Caco-2 (cell line): ENCODE data around the gene CPB2. TPM values are rescaled to one million over a fixed set of nuclear protein-coding genes. Genes with fewer than 3 reads are reported as not detected.

Experiments
- BruUV-seq: library from RNA; stranded (reverse); fragments of 400-500 nt; replicated peaks from 2 replicates; lab custom pipeline; 2021; lab: Mats Ljungman, UMichigan
- CTCF ChIA-PET: fragments of 300-600 bp; sonication (Branson Sonifier 250); formaldehyde crosslinking; loops from one replicate; lab custom pipeline; 2022; ENCODE audit warnings: antibody characterized with exemption; lab: Charles Lee
- POLR2A ChIA-PET: fragments of 300-600 bp; sonication (Branson Sonifier 250); formaldehyde crosslinking; loops from one replicate; lab custom pipeline; 2022; ENCODE audit warnings: antibody characterized with exemption; lab: Charles Lee
- DNase-seq, 2 experiments: peaks; one replicate each; pipeline versions ENCODE4 v3.0.0 to v3.0.0-alpha.2; 2020 to 2022
- H3K27me3 ChIP-seq: replicated peaks from 2 replicates; pipeline ENCODE4 v1.6.0; 2011; ENCODE audit warnings: low read length; ENCODE audit not compliant: control insufficient read depth, insufficient read depth
- H3K36me3 ChIP-seq: 2 replicates; pipeline ENCODE4 v1.5.1; 2011; ENCODE audit warnings: low read length; ENCODE audit not compliant: control insufficient read depth, insufficient read depth
- H3K4me1 ChIP-seq: fragments of 250-450 bp; sonication (Bioruptor Pico); 2 replicates; pipeline ENCODE4 v1.5.1; 2020; ENCODE audit warnings: mild to moderate bottlenecking
- H3K4me3 ChIP-seq: 2 replicates; pipeline ENCODE4 v1.5.1; 2011; ENCODE audit warnings: low read depth, mild to moderate bottlenecking, control low read depth, low read length
- H3K9me3 ChIP-seq: fragments of 250-450 bp; sonication (Bioruptor Pico); 2 replicates; pipeline ENCODE4 v1.5.1; 2020; ENCODE audit warnings: mild to moderate bottlenecking, moderate library complexity
- H3K27ac Mint-ChIP-seq: one replicate; pipeline ENCODE4 v1.8.0; 2022; ENCODE audit warnings: mixed read lengths; ENCODE audit not compliant: unreplicated experiment
- H3K27me3 Mint-ChIP-seq: one replicate; pipeline ENCODE4 v1.8.0; 2022; ENCODE audit warnings: mixed read lengths; ENCODE audit not compliant: insufficient read depth, unreplicated experiment
- H3K36me3 Mint-ChIP-seq: one replicate; pipeline ENCODE4 v1.8.0; 2022; ENCODE audit warnings: mild to moderate bottlenecking, mixed read lengths; ENCODE audit not compliant: insufficient read depth, unreplicated experiment
- H3K4me1 Mint-ChIP-seq: one replicate; pipeline ENCODE4 v1.8.0; 2022; ENCODE audit warnings: low read depth, mixed read lengths; ENCODE audit not compliant: unreplicated experiment
- H3K4me3 Mint-ChIP-seq: one replicate; pipeline ENCODE4 v1.8.0; 2022; ENCODE audit warnings: mild to moderate bottlenecking, moderate library complexity, mixed read lengths; ENCODE audit not compliant: unreplicated experiment
- H3K9me3 Mint-ChIP-seq: one replicate; pipeline ENCODE4 v1.8.0; 2022; ENCODE audit warnings: mixed read lengths; ENCODE audit not compliant: unreplicated experiment
- intact Hi-C: fragments of 100-400 bp; cut with micrococcal nuclease; formaldehyde crosslinking; loops from one replicate; pipeline ENCODE4 v1.10.0; 2022; ENCODE audit not compliant: unreplicated experiment
- total RNA-seq: library from RNA; stranded (reverse); gene quantifications from 2 replicates; pipeline ENCODE4 v1.2.3, GENCODE V29; 2022
- TF ChIP-seq, protein P1 (sequence below), 2 experiments: fragments of 200-600 bp in 1 of 2; IDR thresholded peaks; 1 replicate in 1 of 2; 2 replicates in 1 of 2; pipeline versions ENCODE4 v1.5.1 to v1.8.0; 2011 to 2022; ENCODE audit warnings: antibody characterized with exemption in 1 of 2, control low read depth in 1 of 2, inconsistent platforms in 1 of 2, low read depth in 1 of 2, low read length in 1 of 2, mild to moderate bottlenecking in 1 of 2, moderate library complexity in 1 of 2; ENCODE audit not compliant: insufficient read depth in 1 of 2, severe bottlenecking in 1 of 2, unreplicated experiment in 1 of 2

CPB2 gene
- total RNA-seq, 1 experiment from 2014 or later = 0.18 TPM

DNA sequence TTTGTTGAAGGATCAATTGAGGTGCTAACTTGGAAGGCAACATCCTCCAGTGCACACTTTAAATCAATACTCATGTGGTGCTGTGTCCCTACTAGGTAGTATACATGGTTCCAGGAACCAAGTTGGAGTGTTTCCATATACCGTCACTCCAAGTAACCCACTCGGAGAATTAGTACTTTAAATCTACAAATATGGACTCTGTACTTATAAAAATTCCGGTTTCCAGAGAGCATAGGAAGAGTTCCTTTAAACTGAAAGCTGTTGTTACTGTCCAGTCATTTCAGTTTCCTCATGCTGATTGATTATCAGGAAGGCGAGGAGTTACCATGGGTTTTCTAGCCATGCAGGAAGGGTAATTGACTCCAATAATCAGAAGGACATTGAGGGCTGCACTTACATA lies 7.2 kb downstream of the CPB2 start:
- Mint-ChIP-seq H3K9me3 (no peaks in the 10 kb centered on the region), H3K4me3 (no peak overlapping the region), H3K27ac (no peak overlapping the region), H3K4me1 (peaks cover 6% of the 10 kb centered on the region), H3K27me3 (peaks cover 6% of the 10 kb centered on the region), H3K36me3 (no peaks in the 10 kb centered on the region)
- Histone ChIP-seq H3K27me3 (no peaks in the 10 kb centered on the region), H3K36me3 (no peaks in the 10 kb centered on the region), H3K9me3 (no peaks in the 10 kb centered on the region), H3K4me1 (no peaks in the 10 kb centered on the region), H3K4me3 (no peak overlapping the region)
- intact Hi-C loops = no loop called here
- ChIA-PET CTCF (no interaction called here), POLR2A (no interaction called here)
- DNase-seq = no peak
- no TSS peak for BruUV-seq
- TF ChIP-seq, protein P1, sequence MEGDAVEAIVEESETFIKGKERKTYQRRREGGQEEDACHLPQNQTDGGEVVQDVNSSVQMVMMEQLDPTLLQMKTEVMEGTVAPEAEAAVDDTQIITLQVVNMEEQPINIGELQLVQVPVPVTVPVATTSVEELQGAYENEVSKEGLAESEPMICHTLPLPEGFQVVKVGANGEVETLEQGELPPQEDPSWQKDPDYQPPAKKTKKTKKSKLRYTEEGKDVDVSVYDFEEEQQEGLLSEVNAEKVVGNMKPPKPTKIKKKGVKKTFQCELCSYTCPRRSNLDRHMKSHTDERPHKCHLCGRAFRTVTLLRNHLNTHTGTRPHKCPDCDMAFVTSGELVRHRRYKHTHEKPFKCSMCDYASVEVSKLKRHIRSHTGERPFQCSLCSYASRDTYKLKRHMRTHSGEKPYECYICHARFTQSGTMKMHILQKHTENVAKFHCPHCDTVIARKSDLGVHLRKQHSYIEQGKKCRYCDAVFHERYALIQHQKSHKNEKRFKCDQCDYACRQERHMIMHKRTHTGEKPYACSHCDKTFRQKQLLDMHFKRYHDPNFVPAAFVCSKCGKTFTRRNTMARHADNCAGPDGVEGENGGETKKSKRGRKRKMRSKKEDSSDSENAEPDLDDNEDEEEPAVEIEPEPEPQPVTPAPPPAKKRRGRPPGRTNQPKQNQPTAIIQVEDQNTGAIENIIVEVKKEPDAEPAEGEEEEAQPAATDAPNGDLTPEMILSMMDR (IDR thresholded peaks at IDR 0.05; ENCODE audit: insufficient read depth in 1 of 2, low read depth in 1 of 2, low read length in 1 of 2, severe bottlenecking in 1 of 2, unreplicated experiment in 1 of 2) = no peak

GRCh38 chr13:46097015-46097414 lies 7.8 kb downstream of the CPB2 start:
- Histone ChIP-seq H3K36me3 (no peaks in the 10 kb centered on the region), H3K4me1 (no peaks in the 10 kb centered on the region), H3K9me3 (no peaks in the 10 kb centered on the region), H3K27me3 (no peaks in the 10 kb centered on the region), H3K4me3 (no peak overlapping the region)
- POLR2A ChIA-PET = no interaction called here
- Mint-ChIP-seq H3K4me3 (no peak overlapping the region), H3K36me3 (no peaks in the 10 kb centered on the region), H3K9me3 (no peaks in the 10 kb centered on the region), H3K4me1 (peaks cover 6% of the 10 kb centered on the region), H3K27ac (no peak overlapping the region), H3K27me3 (peaks cover 10% of the 10 kb centered on the region)
- TF ChIP-seq, protein P1 (IDR thresholded peaks at IDR 0.05; ENCODE audit: insufficient read depth in 1 of 2, low read depth in 1 of 2, low read length in 1 of 2, severe bottlenecking in 1 of 2, unreplicated experiment in 1 of 2) = no peak
- DNase-seq = no peak
- intact Hi-C loops = no loop called here
- BruUV-seq = no TSS peak
- CTCF ChIA-PET = no interaction called here

DNA sequence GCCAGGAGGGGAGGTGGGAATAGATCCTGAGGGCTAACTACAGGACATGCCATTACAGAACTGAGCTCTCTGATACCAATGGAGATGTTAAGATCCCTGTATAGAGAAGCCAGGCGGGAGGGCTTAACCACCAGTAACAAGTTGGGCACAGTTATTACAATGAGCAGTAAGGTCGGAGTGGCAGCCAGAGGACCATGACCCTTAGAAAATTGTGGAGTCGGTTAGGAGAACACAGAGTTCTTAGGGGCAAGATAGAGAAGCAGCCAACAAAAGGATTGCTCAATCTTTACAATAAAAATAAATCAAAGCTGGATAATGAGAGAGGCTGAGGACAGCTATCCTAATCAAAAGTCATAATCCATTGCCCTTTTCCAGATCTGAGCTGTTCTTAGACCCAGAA lies 10.4 kb downstream of the CPB2 start:
- POLR2A ChIA-PET = no interaction called here
- TF ChIP-seq, protein P1 (IDR thresholded peaks at IDR 0.05; ENCODE audit: insufficient read depth in 1 of 2, low read depth in 1 of 2, low read length in 1 of 2, severe bottlenecking in 1 of 2, unreplicated experiment in 1 of 2) = no peak
- Histone ChIP-seq H3K4me1 (no peaks in the 10 kb centered on the region), H3K36me3 (no peaks in the 10 kb centered on the region), H3K27me3 (no peaks in the 10 kb centered on the region), H3K4me3 (no peak overlapping the region), H3K9me3 (no peaks in the 10 kb centered on the region)
- intact Hi-C loops = no loop called here
- H3K36me3 Mint-ChIP-seq = no peaks in the 10 kb centered on the region
- H3K4me1 Mint-ChIP-seq = peaks cover 6% of the 10 kb centered on the region
- CTCF ChIA-PET = no interaction called here
- no peak overlapping the region for H3K27ac Mint-ChIP-seq
- no TSS peak for BruUV-seq
- H3K4me3 Mint-ChIP-seq = no peak overlapping the region
- no peak for DNase-seq
- H3K9me3 Mint-ChIP-seq = no peaks in the 10 kb centered on the region
- peaks cover 15% of the 10 kb centered on the region for H3K27me3 Mint-ChIP-seq
